Stomach (tissue), 9 donors: ENCODE measurements around the gene BCL2L11. TPM values are rescaled to one million over a fixed set of nuclear protein-coding genes. Genes with fewer than 3 reads are reported as not detected.

Experiments used
- DNase-seq, 2 donors: peaks; one replicate each; pipeline versions ENCODE4 v3.0.0 to v3.0.0-alpha.2; 2013 to 2019
- H3K27ac ChIP-seq, 5 donors: fragments of 200-600 bp in 4 of 5; sonication (generic) in 4 of 5; one replicate each; pipeline ENCODE4 v1.5.1; 2013 to 2019; ENCODE audit warnings: mild to moderate bottlenecking in 1 of 5, moderate library complexity in 1 of 5
- H3K27me3 ChIP-seq, 3 donors: fragments of 200-600 bp; sonication (generic); one replicate each; pipeline ENCODE4 v1.5.1; 2017 to 2019; ENCODE audit warnings: mixed run types in 1 of 3
- H3K36me3 ChIP-seq, 4 donors: fragments of 200-600 bp; sonication (generic); 1 replicate in 3 of 4; 2 replicates in 1 of 4; pipeline ENCODE4 v1.5.1; 2016 to 2019
- H3K4me1 ChIP-seq, 4 donors: fragments of 200-600 bp; sonication (generic); one replicate each; pipeline ENCODE4 v1.5.1; 2016 to 2019
- H3K4me3 ChIP-seq, 4 donors: fragments of 200-600 bp; sonication (generic) in 3 of 4; one replicate each; pipeline ENCODE4 v1.5.1; 2016 to 2019; ENCODE audit warnings: mild to moderate bottlenecking in 1 of 4
- H3K9me3 ChIP-seq, 4 donors: fragments of 200-600 bp; sonication (generic); one replicate each; pipeline ENCODE4 v1.5.1; 2016 to 2019
- EP300 ChIP-seq: sonication (generic); formaldehyde crosslinking; IDR thresholded peaks from one replicate; pipeline ENCODE4 v1.6.1; 2017; ENCODE audit warnings: antibody characterized with exemption
- POLR2A ChIP-seq, 4 donors: fragments of 450-650 bp; IDR thresholded peaks; one replicate each; pipeline ENCODE4 v1.6.1; 2016; ENCODE audit warnings: antibody characterized with exemption in 4 of 4, control low read depth in 2 of 4, mild to moderate bottlenecking in 1 of 4, moderate library complexity in 1 of 4
- POLR2AphosphoS5 ChIP-seq, 3 donors: sonication (generic); formaldehyde crosslinking; IDR thresholded peaks; one replicate each; pipeline ENCODE4 v1.6.1; 2016; ENCODE audit warnings: antibody characterized with exemption in 3 of 3
- WGBS, 5 donors: extraction: QIAGEN DNeasy Blood & Tissue Kit in 3 of 5; methylation state at CpG; one replicate each; pipeline versions ENCODE4 v1.1.5 to v1.1.7; 2013 to 2018; 5-methylcytosine and 5-hydroxymethylcytosine counted together
- intact Hi-C: fragments of 100-400 bp; cut with DNase I; formaldehyde crosslinking; loops from one replicate; pipeline ENCODE4 v1.15.1; 2023; ENCODE audit warnings: low total_unique reads
- polyA plus RNA-seq, 3 donors: library from polyadenylated mRNA; stranded (reverse); fragments of 200-250 nt; gene quantifications; one replicate each; pipeline ENCODE4 v1.2.3, GENCODE V29; 2013
- total RNA-seq, 5 donors: library from RNA; depleted of rRNA; stranded (reverse); fragments of >200 nt; gene quantifications; one replicate each; pipeline versions ENCODE4 v1.1.0 to v1.2.3, GENCODE V29; 2014 to 2016
- TF ChIP-seq, protein P1 (sequence below), 7 experiments: fragments of 450-650 bp in 4 of 7; fragments of 200-600 bp in 3 of 7; sonication (generic) in 3 of 7; IDR thresholded peaks; one replicate each; pipeline ENCODE4 v1.5.1; 2016 to 2019; ENCODE audit warnings: antibody characterized with exemption in 7 of 7, control low read depth in 2 of 7, mild to moderate bottlenecking in 1 of 7
- donor health status: healthy with polysubstance abuse.
- donor health status: Bipolar disorder and iron deficiency.
- donor health status: healthy.

Gene BCL2L11
- total and polyA plus RNA-seq, 8 donors: 0.29 to 41.2 (median 4.8) TPM

DNA sequence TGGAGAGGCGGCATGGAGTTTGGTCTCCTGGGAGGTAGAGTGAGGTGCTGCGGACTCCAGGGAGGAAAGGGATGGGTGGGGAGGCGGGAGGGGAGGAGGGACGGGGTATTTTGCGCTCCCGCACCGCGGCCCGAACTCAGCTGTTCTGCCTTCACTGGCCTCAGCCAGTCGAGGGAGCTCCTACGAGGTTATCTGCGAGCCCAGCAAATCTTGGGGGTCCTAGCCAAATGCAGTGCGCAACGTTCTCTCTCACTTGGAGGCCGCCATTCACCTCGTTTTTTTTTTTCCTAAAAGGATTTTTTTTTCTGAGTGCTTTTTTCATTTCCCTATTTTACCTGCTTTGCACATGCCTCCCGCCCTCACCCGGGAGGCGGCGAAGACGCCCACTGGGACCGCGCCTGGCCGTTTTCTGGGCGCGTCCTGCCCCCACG, 877 bp upstream of the BCL2L11 start:
- H3K4me1 ChIP-seq: peaks cover 37 to 68% (median 65%) of the 10 kb centered on the region in 4 donors
- peaks cover 5 to 55% (median 31%) of the 10 kb centered on the region in 3 donors for H3K27me3 ChIP-seq
- H3K36me3 ChIP-seq: peaks cover 0 to 13% (median 12%) of the 10 kb centered on the region in 4 donors
- H3K4me3 ChIP-seq: peak overlapping the region; percentile 74 to 89 (median 82)
- peak overlapping the region in 3 of 5 donors; percentile 86 to 93 (median 92) for H3K27ac ChIP-seq
- TF ChIP-seq, protein P1, sequence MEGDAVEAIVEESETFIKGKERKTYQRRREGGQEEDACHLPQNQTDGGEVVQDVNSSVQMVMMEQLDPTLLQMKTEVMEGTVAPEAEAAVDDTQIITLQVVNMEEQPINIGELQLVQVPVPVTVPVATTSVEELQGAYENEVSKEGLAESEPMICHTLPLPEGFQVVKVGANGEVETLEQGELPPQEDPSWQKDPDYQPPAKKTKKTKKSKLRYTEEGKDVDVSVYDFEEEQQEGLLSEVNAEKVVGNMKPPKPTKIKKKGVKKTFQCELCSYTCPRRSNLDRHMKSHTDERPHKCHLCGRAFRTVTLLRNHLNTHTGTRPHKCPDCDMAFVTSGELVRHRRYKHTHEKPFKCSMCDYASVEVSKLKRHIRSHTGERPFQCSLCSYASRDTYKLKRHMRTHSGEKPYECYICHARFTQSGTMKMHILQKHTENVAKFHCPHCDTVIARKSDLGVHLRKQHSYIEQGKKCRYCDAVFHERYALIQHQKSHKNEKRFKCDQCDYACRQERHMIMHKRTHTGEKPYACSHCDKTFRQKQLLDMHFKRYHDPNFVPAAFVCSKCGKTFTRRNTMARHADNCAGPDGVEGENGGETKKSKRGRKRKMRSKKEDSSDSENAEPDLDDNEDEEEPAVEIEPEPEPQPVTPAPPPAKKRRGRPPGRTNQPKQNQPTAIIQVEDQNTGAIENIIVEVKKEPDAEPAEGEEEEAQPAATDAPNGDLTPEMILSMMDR (IDR thresholded peaks at IDR 0.05): no peak
- TF ChIP-seq EP300 (no peak), POLR2AphosphoS5 (IDR thresholded peaks at IDR 0.05) (no peak), POLR2A (IDR thresholded peaks at IDR 0.05) (no peak)
- no peaks in the 10 kb centered on the region for H3K9me3 ChIP-seq
- peak in 1 of 2 donors; percentile 54 for DNase-seq
- 5 to 22% (median 15%) methylated on average over 25 to 27 of the region's 27 CpGs for WGBS, 5 donors
- intact Hi-C loops: loop anchor here (10.0 kb wide), 1 partner anchor 305 kb away; no protein-coding TSS in a partner anchor

- Histone ChIP-seq H3K4me3 (peak overlapping the region; percentile 74 to 89 (median 82)), H3K36me3 (peaks cover 0 to 27% (median 25%) of the 10 kb centered on the region in 4 donors), H3K9me3 (no peaks in the 10 kb centered on the region), H3K4me1 (peaks cover 37 to 78% (median 73%) of the 10 kb centered on the region in 4 donors), H3K27ac (peak overlapping the region; percentile 82 to 93 (median 88)), H3K27me3 (peaks cover 5 to 43% (median 31%) of the 10 kb centered on the region in 3 donors)
- intact Hi-C loops: no loop called here
- TF ChIP-seq POLR2A (IDR thresholded peaks at IDR 0.05): no peak
- TF ChIP-seq, protein P1 (IDR thresholded peaks at IDR 0.05): no peak
- DNase-seq: peak; percentile 58 to 77
- WGBS, 5 donors: 0 to 1% (median 0%) methylated on average over 62 to 80 of the region's 80 CpGs
These were observed 514 bp downstream of the BCL2L11 start for GRCh38 chr2:111121028-111121827.

GRCh38 chr2:111121828-111122630, 1.3 kb downstream of the BCL2L11 start:
- Histone ChIP-seq H3K27ac (peak overlapping the region; percentile 82 to 93 (median 88)), H3K36me3 (peaks cover 0 to 32% (median 25%) of the 10 kb centered on the region in 4 donors), H3K27me3 (peaks cover 5 to 35% (median 25%) of the 10 kb centered on the region in 3 donors), H3K4me3 (peak overlapping the region; percentile 74 to 89 (median 82)), H3K9me3 (no peaks in the 10 kb centered on the region), H3K4me1 (peaks cover 37 to 78% (median 68%) of the 10 kb centered on the region in 4 donors)
- intact Hi-C loops: no loop called here
- TF ChIP-seq, protein P1 (IDR thresholded peaks at IDR 0.05): no peak
- TF ChIP-seq EP300 (no peak), POLR2AphosphoS5 (IDR thresholded peaks at IDR 0.05) (peak; percentile 33 to 86 (median 72)), POLR2A (IDR thresholded peaks at IDR 0.05) (peak in 1 of 4 donors; percentile 39)
- peak; percentile 91 to 97 for DNase-seq
- 0 to 14% (median 1%) methylated on average over 1 to 92 of the region's 93 CpGs for WGBS, 5 donors
